Sciatic nerve (tissue), 2 donors: ENCODE results near the gene FLOT2. TPM values are rescaled to one million over a fixed set of nuclear protein-coding genes. Genes with fewer than 3 reads are reported as not detected.
"Not testable (repeated sequence)": the region's sequence is repeated elsewhere in the genome, so short reads cannot be mapped to it uniquely, and the experiment has no call there.

ENCODE experiments used
- ATAC-seq: fragments of 200-7000 bp; cut with Tn5 transposase; one replicate; pipeline ENCODE4 v1.9.1; 2020; ENCODE audit warnings: mild to moderate bottlenecking, moderate library complexity
- DNase-seq: peaks from one replicate; pipeline ENCODE4 v3.0.0-alpha.2; 2020; ENCODE audit warnings: low spot score
- intact Hi-C: fragments of 100-400 bp; cut with DNase I; formaldehyde crosslinking; loops from one replicate; pipeline ENCODE4 v1.14.2; 2022
- total RNA-seq: library from RNA; stranded (reverse); fragmentation: NEBNext Ultra II Directional; extraction: Animal tissue kit (Norgen Biotek cat#: 25700); gene quantifications from one replicate; pipeline ENCODE4 v1.2.1, GENCODE V29; 2021
- donor health status: DM: no; HTN: no; CAD: no.
- donor health status: DM: no; HTN: no; CAD: no.

Gene FLOT2
- total RNA-seq, 1 donor from 2014 or later = 111 TPM

- intact Hi-C loops = no loop called here
- DNase-seq (no peak), ATAC-seq (peak; percentile 37)
Measured at GRCh38 chr17:28917465-28917864, 19.9 kb upstream of the FLOT2 start.

GRCh38 chr17:28917029-28917428, 19.5 kb upstream of the FLOT2 start:
- ATAC-seq = no peak
- intact Hi-C loops = no loop called here
- DNase-seq = no peak

DNA sequence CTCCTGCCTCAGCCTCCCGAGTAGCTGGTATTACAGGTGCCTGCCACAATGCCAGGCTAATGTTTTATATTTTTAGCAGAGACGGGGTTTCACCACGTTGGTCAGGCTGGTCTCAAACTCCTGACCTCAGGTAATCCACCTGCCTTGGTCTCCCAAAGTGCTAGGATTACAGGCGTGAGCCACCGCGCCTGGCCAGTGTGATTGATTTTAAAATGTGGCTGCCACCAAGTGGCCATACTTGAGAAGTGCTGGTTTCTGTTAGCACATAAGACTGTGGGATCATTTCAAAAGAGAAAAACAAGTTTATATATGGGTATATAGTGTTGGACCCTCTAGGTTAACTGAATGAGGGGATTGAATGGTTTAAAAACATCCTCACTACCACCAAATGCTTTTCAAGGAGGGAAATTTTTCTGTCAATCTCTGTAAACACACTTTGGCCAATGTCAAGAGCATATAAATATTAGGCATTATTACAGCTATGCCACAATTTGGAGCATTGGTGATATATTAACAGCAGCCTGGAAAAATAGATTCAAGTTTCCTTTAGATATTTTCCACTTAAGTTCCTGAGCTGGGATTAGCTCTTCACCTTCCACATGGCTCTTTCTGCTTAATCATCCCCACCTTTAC, 18.9 kb upstream of the FLOT2 start:
- intact Hi-C loops = no loop called here
- no peak for DNase-seq
- ATAC-seq = peak; percentile 67

GRCh38 chr17:28912938-28913333, 15.4 kb upstream of the FLOT2 start:
- ATAC-seq (no peak), DNase-seq (no peak)
- intact Hi-C loops = no loop called here

- intact Hi-C loops = no loop called here
- ATAC-seq (no peak), DNase-seq (no peak)
Measured at GRCh38 chr17:28912281-28912937, 14.9 kb upstream of the FLOT2 start.

- ATAC-seq (no peak), DNase-seq (no peak)
- intact Hi-C loops = no loop called here
Measured at GRCh38 chr17:28911411-28912045, 14.0 kb upstream of the FLOT2 start.

GRCh38 chr17:28910534-28910933, 13.0 kb upstream of the FLOT2 start:
- intact Hi-C loops = no loop called here
- ATAC-seq = no peak

GRCh38 chr17:28908640-28909167, 11.2 kb upstream of the FLOT2 start:
- peak; percentile 84 for ATAC-seq
- DNase-seq = peak; percentile 71
- intact Hi-C loops = loop anchor here (5.0 kb wide), 1 partner anchor 146 kb away; no protein-coding TSS in a partner anchor

More at GRCh38 chr17:28910534-28910933, 13.0 kb upstream of the FLOT2 start:
- no peak for DNase-seq

DNA sequence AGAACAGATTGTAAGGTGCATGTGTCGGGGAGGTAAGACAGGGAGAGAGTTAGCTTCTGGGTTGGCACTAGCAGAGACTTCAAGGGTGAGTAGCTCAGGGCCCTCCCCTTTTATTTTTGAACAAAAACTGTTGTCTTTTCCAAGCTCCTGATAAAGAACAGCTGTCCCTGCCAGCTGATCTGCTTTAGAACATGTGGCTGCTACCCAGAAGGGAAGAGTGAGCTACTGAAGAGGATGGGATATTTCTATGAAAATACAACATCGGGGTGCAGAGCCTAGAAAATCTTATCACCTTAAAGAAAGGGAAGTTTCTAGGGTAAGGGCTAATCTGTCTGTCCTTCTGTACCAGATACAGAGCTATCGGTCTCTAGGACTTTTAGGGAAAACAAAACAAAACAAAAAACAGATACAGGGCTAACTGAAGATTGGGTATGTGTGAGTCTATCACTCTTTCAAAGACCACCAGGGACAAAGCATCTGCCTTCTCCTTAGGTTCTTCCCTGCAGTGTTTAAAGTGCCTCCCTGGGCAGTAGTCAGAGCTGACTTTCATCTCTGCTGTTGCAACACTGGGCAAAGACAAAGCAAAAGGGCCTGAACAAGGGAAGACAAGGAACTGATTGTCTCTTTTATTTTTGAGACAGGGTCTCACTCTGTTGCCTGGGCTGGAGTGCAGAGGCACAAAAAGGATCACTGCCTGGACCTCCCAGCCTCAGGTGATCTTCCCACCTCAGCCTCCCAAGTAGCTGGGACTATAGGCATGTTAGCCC, 10.4 kb upstream of the FLOT2 start:
- DNase-seq (no peak), ATAC-seq (peak; percentile 34)
- intact Hi-C loops = loop anchor here (5.0 kb wide), 1 partner anchor 146 kb away; no protein-coding TSS in a partner anchor

- ATAC-seq (no peak), DNase-seq (peak; percentile 50)
- intact Hi-C loops = loop anchor here (5.0 kb wide), 1 partner anchor 145 kb away; no protein-coding TSS in a partner anchor
Measured at GRCh38 chr17:28906706-28907438, 9.3 kb upstream of the FLOT2 start.

DNA sequence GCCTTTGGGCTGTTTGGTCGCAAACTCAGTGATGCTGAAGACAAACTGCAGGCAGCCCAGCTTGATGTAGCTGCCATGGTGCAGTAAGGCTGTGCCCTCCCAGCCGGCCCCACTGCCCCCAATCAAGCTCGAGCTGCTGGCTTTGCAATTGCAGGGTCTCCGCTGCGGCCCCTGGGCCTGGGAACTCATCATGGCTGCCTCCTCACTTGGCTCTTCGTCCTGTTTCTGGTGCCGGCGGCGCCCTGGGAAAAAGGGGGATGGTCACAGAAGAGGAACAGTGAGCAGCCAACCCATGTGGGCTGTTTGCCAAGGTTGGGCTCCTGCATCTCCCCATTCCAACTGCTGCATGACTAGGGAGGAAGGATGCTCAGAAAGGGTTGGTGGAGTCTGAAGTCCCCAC, 8.7 kb upstream of the FLOT2 start:
- DNase-seq (peak; percentile 60), ATAC-seq (no peak)
- intact Hi-C loops = loop anchor here (5.0 kb wide), 1 partner anchor 144 kb away; no protein-coding TSS in a partner anchor

DNA sequence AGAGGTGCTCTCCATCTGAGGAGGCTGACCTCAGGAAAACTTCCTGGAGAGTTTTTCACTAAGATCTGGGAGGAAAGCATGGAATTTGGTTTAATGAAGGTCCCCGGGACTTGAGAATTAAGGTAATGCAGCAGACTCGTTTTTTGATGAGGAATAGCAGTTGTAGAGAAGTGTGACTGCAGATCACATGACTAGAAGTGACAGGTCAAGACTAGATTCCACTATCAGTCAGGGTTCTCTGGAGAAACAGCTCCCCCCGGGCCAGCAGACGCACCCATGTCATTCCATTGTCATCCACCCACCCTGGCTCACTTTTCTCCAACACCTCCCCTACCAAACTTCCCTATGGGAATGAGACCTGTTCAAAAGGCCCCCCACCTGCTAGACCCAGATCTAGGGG, 7.3 kb upstream of the FLOT2 start:
- no peak for ATAC-seq
- intact Hi-C loops = loop anchor here (5.0 kb wide), 1 partner anchor 142 kb away; no protein-coding TSS in a partner anchor

DNA sequence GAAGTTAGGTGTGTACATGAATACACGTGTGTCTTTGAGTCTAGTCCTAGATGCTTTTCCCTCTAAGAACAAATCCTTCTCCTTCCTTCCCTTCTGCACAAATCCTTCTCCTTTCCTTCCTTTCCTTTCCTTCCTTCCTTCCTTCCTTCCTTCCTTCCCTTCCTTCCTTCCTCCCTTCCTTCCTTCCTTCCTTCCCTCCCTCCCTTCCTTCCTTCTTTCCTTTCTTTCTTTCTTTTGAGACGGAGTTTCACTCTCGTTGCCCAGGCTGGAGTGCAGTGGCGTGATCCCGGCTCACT, 6.0 kb upstream of the FLOT2 start:
- ATAC-seq, intact Hi-C loops, DNase-seq: not testable (repeated sequence)

More for the DNA sequence above, 7.3 kb upstream of the FLOT2 start:
- peak; percentile 36 for DNase-seq

DNA sequence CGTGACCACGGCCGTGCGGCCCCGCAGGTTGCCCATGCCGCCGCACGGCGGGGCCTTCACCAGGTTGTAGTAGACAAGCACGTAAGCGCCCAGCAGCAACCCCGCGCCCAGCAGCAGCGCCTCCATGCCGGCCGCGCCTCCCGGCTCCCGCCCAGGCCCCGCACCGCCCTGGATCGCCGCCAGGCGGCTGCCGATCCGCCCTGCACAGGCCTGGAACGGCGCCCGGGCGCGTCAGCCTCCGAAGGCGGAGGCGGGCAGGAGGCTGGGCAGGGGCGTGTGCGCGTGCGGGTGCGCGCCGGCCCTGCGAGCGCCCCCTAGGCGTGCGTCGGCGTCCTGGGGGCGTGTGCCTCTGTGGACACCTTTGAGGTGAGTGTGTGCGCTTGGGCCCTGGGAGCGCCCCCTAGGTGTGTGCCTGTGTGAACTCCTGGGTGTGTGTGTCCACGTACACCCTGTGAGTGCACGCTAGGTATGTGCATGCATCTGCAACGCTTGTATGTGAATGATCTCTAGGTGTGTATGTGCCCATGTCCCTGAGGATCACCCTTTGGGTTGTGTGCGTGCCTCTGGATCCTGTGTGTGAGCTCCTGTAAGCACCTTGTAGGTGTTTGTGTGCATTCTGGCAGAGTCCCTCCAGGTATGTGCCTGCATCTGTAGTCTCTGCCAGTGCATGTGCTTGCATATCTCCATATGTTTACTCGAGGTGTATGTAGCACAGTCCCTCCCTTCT, 5.4 kb upstream of the FLOT2 start, which contains the start of gene DHRS13:
Gene DHRS13 (minus strand): TSS at position 261 of the 727 bp plus-strand sequence. CDS start 135 bp downstream, at position 126.
- DNase-seq (peak; percentile 87), ATAC-seq (peak; percentile 86)
- intact Hi-C loops = no loop called here

GRCh38 chr17:28901866-28902818, 4.6 kb upstream of the FLOT2 start:
- intact Hi-C loops = no loop called here
- DNase-seq (peak; percentile 64), ATAC-seq (peak; percentile 12)

DNA sequence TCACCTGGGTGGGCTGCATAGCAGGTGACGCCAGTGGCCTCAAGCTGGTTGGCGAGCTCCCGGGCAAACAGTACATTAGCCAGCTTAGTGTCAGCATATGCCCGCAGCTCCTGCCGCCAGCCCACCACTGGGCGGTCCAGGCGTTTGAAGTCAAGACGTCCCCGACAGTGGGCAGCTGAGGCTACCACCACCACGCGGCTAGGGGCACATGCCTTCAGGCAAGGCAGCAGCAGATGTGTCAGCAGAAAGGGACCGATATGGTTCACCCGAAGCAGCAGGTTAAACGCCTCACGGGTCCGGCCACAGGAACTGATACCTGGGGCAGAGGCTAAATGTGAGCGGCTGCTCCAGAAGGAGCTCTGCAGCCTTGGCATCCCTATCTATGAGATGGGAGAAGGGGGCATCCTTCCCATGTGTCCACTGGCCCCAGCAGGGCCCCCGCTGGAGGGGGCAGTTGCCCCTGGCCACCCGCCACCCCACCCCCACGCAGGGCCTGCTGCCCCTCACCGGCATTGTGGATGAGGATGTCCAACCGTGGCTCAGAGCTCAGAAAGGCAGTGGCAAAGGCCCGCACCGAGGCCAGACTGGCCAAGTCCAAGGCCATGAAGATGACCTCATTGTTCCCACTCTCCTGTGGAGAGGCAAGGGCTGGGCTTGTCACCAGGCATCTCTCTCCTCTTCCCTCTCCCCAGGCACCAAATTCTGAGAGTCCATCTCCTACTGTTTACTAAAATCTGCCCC, 3.6 kb upstream of the FLOT2 start:
- no peak for ATAC-seq
- intact Hi-C loops = no loop called here
- peak; percentile 55 for DNase-seq
